ENCODE data around the gene POM121L2. TPM values are rescaled to one million over a fixed set of nuclear protein-coding genes. Genes with fewer than 3 reads are reported as not detected.

Gene POM121L2
- total RNA-seq (2022) (not detected in 2 replicates), Bru-seq, nascent RNA (not detected), BruChase-seq, experiment 1, labeled RNA remaining after a 2-hour chase (not detected), BruChase-seq, experiment 2, labeled RNA remaining after a 6-hour chase (not detected)
- long read RNA-seq, result 0 reads

- H3K36me3 Mint-ChIP-seq (ENCODE audit: insufficient read depth, unreplicated experiment), result peaks cover 4% of the 10 kb centered on the region
- peaks cover 12% of the 10 kb centered on the region for H3K9me3 Mint-ChIP-seq (ENCODE audit: unreplicated experiment)
- TF ChIP-seq CTCF (IDR thresholded peaks at IDR 0.05; ENCODE audit: insufficient read depth in 1 of 2, low read depth in 1 of 2, low read length in 1 of 2, severe bottlenecking in 1 of 2, unreplicated experiment in 1 of 2), result no peak
- H3K36me3 ChIP-seq (ENCODE audit: control insufficient read depth, insufficient read depth, low read length), result no peaks in the 10 kb centered on the region
- DNase-seq, result no peak
- intact Hi-C loops (cut with micrococcal nuclease; ENCODE audit: unreplicated experiment), result no loop called here
- H3K4me3 ChIP-seq (ENCODE audit: low read depth, low read length), result no peak within 1 kb of the TSS
- H3K27me3 Mint-ChIP-seq (ENCODE audit: insufficient read depth, unreplicated experiment), result peaks cover 2% of the 10 kb centered on the region
- no peaks in the 10 kb centered on the region for H3K27me3 ChIP-seq (replicated peaks; ENCODE audit: control insufficient read depth, insufficient read depth, low read length)
- no peak within 1 kb of the TSS for H3K27ac Mint-ChIP-seq (ENCODE audit: unreplicated experiment)
- no peaks in the 10 kb centered on the region for H3K4me1 Mint-ChIP-seq (ENCODE audit: low read depth, unreplicated experiment)
- no peaks in the 10 kb centered on the region for H3K4me1 ChIP-seq
- no TSS peak for BruUV-seq (replicated peaks)
- no peak within 1 kb of the TSS for H3K4me3 Mint-ChIP-seq (ENCODE audit: unreplicated experiment)
- CTCF ChIA-PET, result no interaction called here
- H3K9me3 ChIP-seq, result peaks cover 12% of the 10 kb centered on the region
- POLR2A ChIA-PET, result no interaction called here
Observed at GRCh38 chr6:27312146-27312949, at the start of gene POM121L2. Gene POM121L2, minus strand, starts transcription at chr6:27312273. Its CDS starts 103 bp downstream, at chr6:27312170.

- no peaks in the 10 kb centered on the region for H3K4me1 Mint-ChIP-seq (ENCODE audit: low read depth, unreplicated experiment)
- no peaks in the 10 kb centered on the region for H3K36me3 Mint-ChIP-seq (ENCODE audit: insufficient read depth, unreplicated experiment)
- Histone ChIP-seq H3K4me1 (no peaks in the 10 kb centered on the region), H3K27me3 (replicated peaks; ENCODE audit: control insufficient read depth, insufficient read depth, low read length) (no peaks in the 10 kb centered on the region), H3K4me3 (ENCODE audit: low read depth, low read length) (no peak overlapping the region), H3K9me3 (peaks cover 24% of the 10 kb centered on the region), H3K36me3 (ENCODE audit: control insufficient read depth, insufficient read depth, low read length) (no peaks in the 10 kb centered on the region)
- no peak for TF ChIP-seq CTCF (IDR thresholded peaks at IDR 0.05; ENCODE audit: insufficient read depth in 1 of 2, low read depth in 1 of 2, low read length in 1 of 2, severe bottlenecking in 1 of 2, unreplicated experiment in 1 of 2)
- H3K27ac Mint-ChIP-seq (ENCODE audit: unreplicated experiment), result no peak overlapping the region
- no TSS peak for BruUV-seq (replicated peaks)
- peaks cover 40% of the 10 kb centered on the region for H3K9me3 Mint-ChIP-seq (ENCODE audit: unreplicated experiment)
- intact Hi-C loops (cut with micrococcal nuclease; ENCODE audit: unreplicated experiment), result no loop called here
- ChIA-PET CTCF (no interaction called here), POLR2A (no interaction called here)
- no peak overlapping the region for H3K4me3 Mint-ChIP-seq (ENCODE audit: unreplicated experiment)
- no peak for DNase-seq
- no peaks in the 10 kb centered on the region for H3K27me3 Mint-ChIP-seq (ENCODE audit: insufficient read depth, unreplicated experiment)
Observed at GRCh38 chr6:27359231-27359630, 47.2 kb upstream of the POM121L2 start.

DNA sequence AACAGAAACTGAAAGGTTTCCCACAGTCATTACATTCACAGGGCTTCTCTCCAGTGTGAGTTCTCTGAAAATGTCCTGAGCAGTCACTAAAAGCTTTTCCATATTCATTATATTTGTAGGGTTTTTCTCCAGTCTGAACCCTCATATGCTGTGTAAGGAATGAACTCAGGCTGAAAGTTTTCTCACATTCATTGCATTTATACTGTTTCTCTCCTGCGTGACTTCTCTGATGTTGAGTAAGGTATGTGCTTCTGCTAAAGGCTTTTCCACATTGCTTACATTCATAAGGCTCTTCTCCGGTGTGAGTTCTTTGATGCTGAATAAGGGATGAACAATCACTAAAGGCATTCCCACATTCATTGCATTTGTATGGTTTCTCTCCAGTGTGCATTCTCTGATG is 46.7 kb upstream of the POM121L2 start:
- Histone ChIP-seq H3K27me3 (replicated peaks; ENCODE audit: control insufficient read depth, insufficient read depth, low read length) (no peaks in the 10 kb centered on the region), H3K4me1 (no peaks in the 10 kb centered on the region), H3K4me3 (ENCODE audit: low read depth, low read length) (no peak overlapping the region), H3K36me3 (ENCODE audit: control insufficient read depth, insufficient read depth, low read length) (no peaks in the 10 kb centered on the region), H3K9me3 (peaks cover 27% of the 10 kb centered on the region)
- CTCF ChIA-PET, result no interaction called here
- TF ChIP-seq CTCF (IDR thresholded peaks at IDR 0.05; ENCODE audit: insufficient read depth in 1 of 2, low read depth in 1 of 2, low read length in 1 of 2, severe bottlenecking in 1 of 2, unreplicated experiment in 1 of 2), result no peak
- no peak overlapping the region for H3K4me3 Mint-ChIP-seq (ENCODE audit: unreplicated experiment)
- POLR2A ChIA-PET, result no interaction called here
- H3K9me3 Mint-ChIP-seq (ENCODE audit: unreplicated experiment), result peaks cover 40% of the 10 kb centered on the region
- no peaks in the 10 kb centered on the region for H3K36me3 Mint-ChIP-seq (ENCODE audit: insufficient read depth, unreplicated experiment)
- no peaks in the 10 kb centered on the region for H3K27me3 Mint-ChIP-seq (ENCODE audit: insufficient read depth, unreplicated experiment)
- BruUV-seq (replicated peaks), result no TSS peak
- no peak overlapping the region for H3K27ac Mint-ChIP-seq (ENCODE audit: unreplicated experiment)
- intact Hi-C loops (cut with micrococcal nuclease; ENCODE audit: unreplicated experiment), result no loop called here
- H3K4me1 Mint-ChIP-seq (ENCODE audit: low read depth, unreplicated experiment), result no peaks in the 10 kb centered on the region
- no peak for DNase-seq
